ENCODE measurements around the gene OSBPL10.
"Not testable (repeated sequence)": the region's sequence is repeated elsewhere in the genome, so short reads cannot be mapped to it uniquely, and the experiment has no call there.

OSBPL10 gene

GRCh38 chr3:32018757-32019564 lies 37.9 kb upstream of the OSBPL10 start:
- no peaks in the 10 kb centered on the region for H3K27me3 ChIP-seq
- H3K36me3 ChIP-seq: no peaks in the 10 kb centered on the region
- H3K4me3 ChIP-seq: no peak overlapping the region
- DNase-seq: no peak
- H3K4me1 ChIP-seq: peaks cover 0 to 5% (median 0%) of the 10 kb centered on the region in 4 donors
- H3K9me3 ChIP-seq: no peaks in the 10 kb centered on the region
- peak; percentile 71 to 86 for TF ChIP-seq CTCF (IDR thresholded peaks at IDR 0.05)
- intact Hi-C loops (cut with DNase I; ENCODE audit: low total_unique reads): loop anchor here (2.0 kb wide), 1 partner anchor 126 kb away; no protein-coding TSS in a partner anchor
- no peak overlapping the region for H3K27ac ChIP-seq

- H3K4me3 ChIP-seq: no peak overlapping the region
- intact Hi-C loops (cut with DNase I; ENCODE audit: low total_unique reads): no loop called here
- no peaks in the 10 kb centered on the region for H3K27me3 ChIP-seq
- no peaks in the 10 kb centered on the region for H3K9me3 ChIP-seq
- no peak for DNase-seq
- peaks cover 0 to 5% (median 0%) of the 10 kb centered on the region in 4 donors for H3K4me1 ChIP-seq
- H3K36me3 ChIP-seq: no peaks in the 10 kb centered on the region
- TF ChIP-seq CTCF (IDR thresholded peaks at IDR 0.05): no peak
- no peak overlapping the region for H3K27ac ChIP-seq
Measured at GRCh38 chr3:32017286-32017685, 36.2 kb upstream of the OSBPL10 start.

GRCh38 chr3:32015638-32016037 lies 34.6 kb upstream of the OSBPL10 start:
- DNase-seq; H3K4me1 ChIP-seq; H3K4me3 ChIP-seq; H3K36me3 ChIP-seq; H3K27ac ChIP-seq; intact Hi-C loops (cut with DNase I; ENCODE audit: low total_unique reads); H3K9me3 ChIP-seq; H3K27me3 ChIP-seq: not testable (repeated sequence)

GRCh38 chr3:32010699-32011098 lies 29.6 kb upstream of the OSBPL10 start:
- H3K27ac ChIP-seq; DNase-seq; intact Hi-C loops (cut with DNase I; ENCODE audit: low total_unique reads); H3K36me3 ChIP-seq; H3K27me3 ChIP-seq; H3K4me1 ChIP-seq; H3K4me3 ChIP-seq; H3K9me3 ChIP-seq: not testable (repeated sequence)

- TF ChIP-seq CTCF (IDR thresholded peaks at IDR 0.05): no peak
- no peaks in the 10 kb centered on the region for H3K4me1 ChIP-seq
- intact Hi-C loops (cut with DNase I; ENCODE audit: low total_unique reads): no loop called here
Measured at GRCh38 chr3:32009957-32010356, 28.9 kb upstream of the OSBPL10 start.

GRCh38 chr3:32009101-32009500 lies 28.0 kb upstream of the OSBPL10 start:
- H3K4me3 ChIP-seq: no peak overlapping the region
- DNase-seq: no peak
- H3K9me3 ChIP-seq: no peaks in the 10 kb centered on the region
- no peak for TF ChIP-seq CTCF (IDR thresholded peaks at IDR 0.05)
- intact Hi-C loops (cut with DNase I; ENCODE audit: low total_unique reads): no loop called here
- peaks cover 0 to 3% of the 10 kb centered on the region in 2 donors for H3K27me3 ChIP-seq
- H3K4me1 ChIP-seq: no peaks in the 10 kb centered on the region
- H3K27ac ChIP-seq: no peak overlapping the region
- no peaks in the 10 kb centered on the region for H3K36me3 ChIP-seq

More at GRCh38 chr3:32009957-32010356, 28.9 kb upstream of the OSBPL10 start:
- Histone ChIP-seq H3K4me3 (no peak overlapping the region), H3K9me3 (no peaks in the 10 kb centered on the region), H3K27ac (no peak overlapping the region), H3K36me3 (no peaks in the 10 kb centered on the region), H3K27me3 (peaks cover 0 to 3% of the 10 kb centered on the region in 2 donors)
- DNase-seq: no peak

Data from tibial artery (tissue), 4 donors.